ENCODE measurements around the gene DLGAP1.

The DLGAP1 gene

DNA sequence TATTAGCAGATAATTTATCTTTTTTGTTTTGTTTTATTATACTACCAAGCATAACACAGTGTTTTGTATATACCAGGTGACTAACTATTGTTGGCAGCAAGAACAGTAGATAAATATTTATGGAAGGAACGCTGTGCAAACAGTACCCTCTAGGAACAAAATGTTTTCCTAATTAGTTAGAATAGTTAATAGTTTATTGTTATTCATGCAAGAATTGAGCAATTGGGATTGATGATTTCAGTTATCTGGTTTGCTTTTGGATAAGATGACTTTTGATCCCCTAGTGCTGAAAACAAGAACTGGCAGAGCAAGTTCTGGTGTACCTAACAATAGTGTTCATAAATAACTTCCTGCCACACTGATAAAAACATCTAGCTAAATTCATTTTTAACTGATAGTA lies 681.8 kb downstream of the DLGAP1 start:
- DNase-seq (ENCODE audit: low spot score): no peak

DNA sequence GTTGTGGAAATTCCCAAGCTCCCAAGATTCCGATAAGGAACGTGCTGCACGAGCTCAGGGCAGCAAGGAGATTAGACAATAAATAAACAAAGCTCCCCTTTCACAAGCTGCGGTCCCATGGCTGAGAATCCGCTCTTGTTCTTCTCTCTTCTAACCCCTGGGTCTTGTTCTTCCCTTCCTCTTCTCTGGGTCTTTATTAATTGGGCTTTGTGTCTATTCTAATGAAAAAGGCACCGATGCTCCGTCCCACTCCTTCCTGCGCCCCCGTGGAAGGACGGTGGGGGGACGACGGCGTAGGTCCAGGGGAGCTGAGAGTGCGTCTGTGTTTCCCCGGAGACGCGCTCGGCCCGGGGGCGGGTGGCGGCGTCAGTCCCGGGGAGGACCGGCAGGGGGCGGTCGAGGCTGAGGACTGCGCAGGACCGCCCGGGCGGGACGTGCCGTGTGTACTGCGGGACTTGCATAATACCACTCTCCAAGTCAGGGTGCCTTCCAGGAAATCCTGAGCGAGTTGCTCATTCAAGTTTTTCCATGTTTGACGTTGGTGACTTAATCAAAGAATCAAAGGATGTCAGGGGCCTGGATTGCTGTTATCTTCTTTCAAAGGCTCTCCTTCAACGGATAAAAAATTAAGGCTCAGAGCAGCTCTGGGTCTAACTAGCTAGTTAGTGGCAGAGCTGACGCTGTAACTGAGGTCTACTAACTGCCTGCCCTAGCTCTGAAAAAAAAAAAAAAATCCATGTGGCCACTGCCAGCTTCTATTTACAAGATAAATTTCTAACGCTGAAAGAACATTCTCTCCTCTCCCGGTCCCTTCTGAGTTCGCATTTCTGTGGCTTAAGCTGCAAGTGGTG lies 683.8 kb downstream of the DLGAP1 start:
- peak; percentile 65 for DNase-seq (ENCODE audit: low spot score)

DNA sequence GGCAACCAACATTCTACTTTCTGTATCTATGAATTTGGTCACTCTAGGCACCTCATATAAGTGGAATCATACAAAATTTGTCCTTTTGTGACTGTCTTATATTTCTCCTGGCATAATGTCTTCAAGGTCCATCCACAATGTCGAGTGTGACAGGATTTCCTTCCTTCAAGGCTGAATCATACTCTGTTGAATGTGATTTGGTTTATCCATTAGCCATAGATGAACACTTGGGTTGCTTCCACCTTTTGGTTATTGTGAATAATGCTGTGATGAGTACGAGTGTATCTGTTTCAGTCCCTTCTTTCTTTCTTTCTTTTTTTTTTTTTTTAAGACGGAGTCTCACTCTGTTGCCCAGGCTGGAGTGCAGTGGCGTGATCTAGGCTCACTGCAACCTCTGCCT lies 693.8 kb downstream of the DLGAP1 start:
- no peak for DNase-seq (ENCODE audit: low spot score)

DNA sequence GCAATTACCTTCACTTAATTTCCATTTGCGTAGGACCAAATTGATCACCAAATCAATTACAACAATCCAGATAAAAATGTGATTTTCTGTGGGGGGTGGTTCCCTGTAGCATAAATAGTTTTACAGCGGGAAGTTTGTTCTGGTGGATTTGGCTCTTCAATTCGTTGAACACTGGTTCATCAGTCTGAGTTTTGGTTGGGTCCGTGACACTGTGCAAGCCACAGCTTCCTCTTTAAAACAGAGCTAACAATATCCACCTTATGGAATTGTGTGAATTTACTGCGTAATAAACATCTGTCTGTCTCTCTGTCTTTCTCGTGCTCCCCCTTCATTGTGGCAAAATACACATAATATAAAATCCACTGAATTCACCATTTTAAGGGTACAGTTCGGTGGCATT lies 694.4 kb downstream of the DLGAP1 start:
- DNase-seq (ENCODE audit: low spot score): no peak

DNA sequence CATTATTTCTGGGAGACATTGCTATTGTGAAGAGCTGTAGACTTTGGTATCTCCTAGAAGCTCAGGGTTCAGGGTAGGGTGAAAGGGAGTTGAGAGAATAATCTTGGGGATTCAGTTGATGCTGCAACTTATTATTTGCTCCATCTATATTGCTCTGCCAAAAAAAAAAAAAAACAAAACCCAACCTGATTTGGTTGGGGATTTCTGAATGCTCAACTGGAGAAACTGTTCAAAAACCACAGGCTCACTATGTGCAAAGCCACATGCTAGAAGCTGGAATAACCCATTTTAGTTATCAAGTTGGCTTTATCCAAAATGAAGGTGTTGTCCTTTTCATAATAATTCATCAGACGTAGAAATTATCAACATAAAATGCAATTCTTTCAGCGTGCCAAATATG lies 696.0 kb downstream of the DLGAP1 start:
- DNase-seq (ENCODE audit: low spot score): no peak

DNA sequence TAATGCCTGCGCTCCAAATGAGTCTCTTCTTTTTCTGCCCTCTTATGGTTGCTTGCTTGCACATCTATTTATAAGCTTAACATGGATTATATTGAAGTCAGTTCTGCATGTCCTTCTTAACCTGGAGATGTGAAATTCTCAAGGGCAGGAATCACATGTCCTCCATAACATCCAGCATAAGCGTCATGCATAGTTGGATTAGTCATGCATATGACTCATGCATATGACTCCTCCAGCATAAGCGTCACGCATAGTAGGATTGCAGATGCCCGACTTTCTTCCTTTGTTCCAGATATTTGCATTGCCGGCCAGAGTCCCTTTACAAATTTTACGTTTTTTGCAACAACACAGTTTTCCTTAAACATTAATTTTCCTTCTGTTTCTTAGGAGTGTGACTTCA lies 696.6 kb downstream of the DLGAP1 start:
- no peak for DNase-seq (ENCODE audit: low spot score)

DNA sequence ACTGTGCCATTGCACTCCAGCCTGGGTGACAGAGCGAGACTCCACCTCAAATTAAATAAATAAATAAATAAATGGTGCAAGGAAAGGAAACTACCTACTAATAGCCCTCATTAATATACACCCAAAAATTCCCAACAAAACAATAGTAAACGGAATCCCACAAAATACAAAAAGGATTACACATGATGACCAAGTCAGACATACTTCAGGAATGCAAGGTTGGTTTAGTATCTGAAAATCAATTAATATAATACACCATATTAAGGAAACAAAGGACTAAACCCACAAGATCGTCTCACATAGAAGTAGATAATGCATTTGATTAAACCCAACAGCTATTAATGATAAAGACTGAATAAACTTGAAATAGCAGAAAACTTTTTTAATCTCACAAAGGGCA lies 697.7 kb downstream of the DLGAP1 start:
- DNase-seq (ENCODE audit: low spot score): no peak

DNA sequence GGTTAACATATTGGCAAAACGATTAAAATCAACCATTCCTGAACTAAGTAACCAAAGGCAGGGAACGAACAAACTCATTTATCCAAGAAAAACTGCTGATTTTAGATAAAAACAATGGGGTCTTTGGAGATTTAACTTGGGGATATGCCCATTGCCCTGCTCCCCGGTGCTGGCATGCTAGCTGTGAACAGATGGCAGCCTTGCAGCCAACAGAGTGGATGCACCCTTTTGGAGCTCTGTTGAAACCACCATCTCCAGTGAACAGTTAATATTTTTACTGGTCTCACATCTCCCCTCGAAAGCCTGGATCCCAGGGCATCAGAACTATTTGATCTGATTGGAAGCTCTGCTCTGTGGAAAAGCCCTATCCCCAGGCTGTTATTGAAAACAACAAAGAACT lies 702.0 kb downstream of the DLGAP1 start:
- no peak for DNase-seq (ENCODE audit: low spot score)

DNA sequence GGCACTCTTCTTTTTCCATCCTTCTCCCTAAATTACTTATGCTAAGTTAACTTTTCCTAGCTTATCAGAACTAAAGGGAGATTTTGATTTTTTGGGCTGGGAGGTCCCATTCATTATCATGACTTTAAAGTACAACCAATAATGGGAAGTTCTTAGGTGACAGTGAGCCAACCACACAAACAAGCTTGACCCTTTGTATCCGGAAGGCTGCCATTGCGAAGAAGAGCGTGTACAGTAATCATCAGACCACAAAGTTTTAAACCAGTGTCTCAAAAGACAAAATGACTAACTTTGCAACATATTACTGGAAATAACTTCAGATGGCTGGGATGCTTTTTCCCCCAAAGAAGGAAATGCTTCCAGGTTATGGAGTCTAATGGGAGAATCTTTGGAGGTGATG lies 707.0 kb downstream of the DLGAP1 start:
- no peak for DNase-seq (ENCODE audit: low spot score)

DNA sequence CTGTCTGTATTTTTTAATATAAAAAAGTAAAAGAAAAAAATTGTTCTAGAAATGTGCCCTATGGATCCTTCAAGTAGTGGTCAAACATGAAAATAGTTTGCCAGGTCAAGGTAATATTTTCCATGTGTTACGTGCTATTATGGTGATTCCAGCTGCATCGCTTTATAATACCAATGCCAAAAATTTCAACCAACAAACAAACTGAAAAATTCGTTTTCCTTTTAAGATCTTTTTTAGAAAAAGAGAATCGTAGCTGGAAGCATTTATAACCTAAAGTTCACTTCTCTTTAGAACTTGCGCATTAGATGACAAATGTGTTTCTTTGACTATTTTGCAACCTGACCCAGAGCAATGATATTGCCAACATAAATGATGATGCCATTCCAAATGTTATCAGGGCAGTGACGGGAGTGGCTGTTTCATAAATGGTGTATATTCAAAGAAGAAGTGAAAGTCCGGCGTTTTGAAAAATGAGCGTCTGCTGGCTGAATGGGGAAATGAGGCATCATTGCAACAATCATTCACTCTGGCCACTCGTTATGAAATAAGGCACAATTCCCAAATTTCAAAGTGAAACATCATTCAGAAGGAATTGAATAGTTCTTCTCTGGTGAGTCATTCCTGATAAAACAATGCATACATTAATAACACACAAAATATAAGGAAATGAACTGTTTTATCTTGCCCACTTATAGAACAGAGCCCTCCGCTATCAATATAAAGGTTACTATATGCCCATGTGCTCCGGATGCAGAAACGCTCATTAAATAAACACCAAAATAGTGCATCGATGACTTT lies 707.7 kb downstream of the DLGAP1 start:
- no peak for DNase-seq (ENCODE audit: low spot score)

DNA sequence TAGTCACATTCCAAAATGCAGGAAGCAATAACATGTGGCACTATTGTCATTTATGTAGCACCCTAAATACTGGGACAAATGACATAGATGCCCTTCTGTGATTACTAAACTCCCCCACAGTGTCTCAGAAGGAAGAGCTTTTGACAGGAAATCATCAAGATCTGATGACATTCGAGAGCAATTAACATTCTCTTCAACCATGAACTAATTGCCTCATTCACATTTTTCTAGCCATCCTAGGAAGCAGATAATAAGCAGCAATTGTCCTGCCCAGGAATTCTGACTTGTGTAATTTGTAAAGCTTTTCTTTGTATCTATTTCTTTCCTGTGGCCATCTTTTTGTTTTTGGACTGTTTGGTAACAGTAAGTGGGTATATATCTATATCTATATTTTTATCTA lies 712.6 kb downstream of the DLGAP1 start:
- no peak for DNase-seq (ENCODE audit: low spot score)

DNA sequence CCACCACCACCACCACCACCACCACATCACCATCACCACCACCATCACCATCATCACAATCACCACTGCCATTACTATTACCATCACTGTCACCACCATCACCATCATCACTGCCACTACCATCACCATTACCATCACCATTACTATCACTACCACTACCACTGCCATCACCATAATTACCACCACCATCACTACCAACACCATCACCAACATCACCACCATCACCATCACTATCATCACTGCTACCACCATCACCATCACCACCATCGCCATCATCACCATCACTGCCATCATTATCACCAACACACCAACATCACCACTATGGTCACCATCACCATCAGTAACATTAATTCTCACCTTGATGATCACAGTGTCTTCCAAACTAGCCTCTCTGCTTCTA lies 713.8 kb downstream of the DLGAP1 start:
- DNase-seq (ENCODE audit: low spot score): no peak

DNA sequence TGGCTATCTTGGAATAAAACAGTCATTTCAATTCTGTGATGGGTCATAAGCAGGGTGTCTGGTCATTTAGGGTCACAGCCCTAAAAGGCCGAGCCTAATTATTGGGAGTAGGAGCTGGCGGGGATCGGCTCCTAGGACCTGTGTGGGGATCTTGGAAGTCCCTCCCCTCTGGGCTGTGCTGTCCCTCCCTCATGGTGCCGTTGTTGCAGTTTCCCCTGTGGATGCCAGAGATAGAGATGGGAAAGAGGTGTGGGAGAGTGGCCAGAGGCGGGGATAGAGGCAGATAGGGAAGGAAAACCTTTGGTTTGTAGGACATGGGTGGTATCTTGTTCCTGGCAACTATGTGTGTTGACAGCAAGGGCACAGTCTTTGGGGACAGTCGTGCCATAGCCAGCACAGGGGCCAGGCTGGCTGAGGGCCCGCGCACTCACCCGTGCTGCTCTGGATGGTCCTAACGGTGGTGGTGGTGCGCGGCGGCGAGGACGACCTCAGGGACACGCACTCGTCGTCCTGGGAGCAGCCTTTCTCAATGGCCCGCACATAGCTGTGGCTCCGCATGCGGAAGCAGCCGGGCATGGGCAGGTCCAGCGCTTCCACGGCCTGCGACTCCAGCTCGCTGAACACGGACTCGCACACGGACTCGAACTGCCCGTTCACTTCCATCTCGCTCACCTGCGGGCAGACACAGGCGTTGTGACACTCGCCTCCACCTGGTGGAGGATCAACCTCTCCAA lies 726.2 kb downstream of the DLGAP1 start:
- no peak for DNase-seq (ENCODE audit: low spot score)

DNA sequence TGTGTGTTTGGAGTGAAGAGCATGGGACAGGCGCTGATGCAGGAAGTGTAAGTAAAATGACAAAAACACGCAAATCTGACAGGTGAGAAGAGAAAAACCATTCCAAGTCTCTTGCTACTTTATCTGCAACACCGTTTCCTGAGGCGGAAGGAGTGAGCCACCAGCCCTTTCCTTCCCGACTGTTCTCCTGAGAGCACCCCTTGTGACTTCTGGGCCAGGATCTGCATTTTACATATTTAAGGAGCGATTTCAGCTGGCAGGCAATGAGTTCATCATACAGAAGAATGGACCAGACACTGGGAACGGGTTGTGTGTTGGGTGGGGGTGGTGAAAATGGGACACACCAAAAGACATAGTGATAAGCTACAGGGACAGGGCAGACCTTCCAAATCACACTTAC lies 727.8 kb downstream of the DLGAP1 start:
- DNase-seq (ENCODE audit: low spot score): no peak

DNA sequence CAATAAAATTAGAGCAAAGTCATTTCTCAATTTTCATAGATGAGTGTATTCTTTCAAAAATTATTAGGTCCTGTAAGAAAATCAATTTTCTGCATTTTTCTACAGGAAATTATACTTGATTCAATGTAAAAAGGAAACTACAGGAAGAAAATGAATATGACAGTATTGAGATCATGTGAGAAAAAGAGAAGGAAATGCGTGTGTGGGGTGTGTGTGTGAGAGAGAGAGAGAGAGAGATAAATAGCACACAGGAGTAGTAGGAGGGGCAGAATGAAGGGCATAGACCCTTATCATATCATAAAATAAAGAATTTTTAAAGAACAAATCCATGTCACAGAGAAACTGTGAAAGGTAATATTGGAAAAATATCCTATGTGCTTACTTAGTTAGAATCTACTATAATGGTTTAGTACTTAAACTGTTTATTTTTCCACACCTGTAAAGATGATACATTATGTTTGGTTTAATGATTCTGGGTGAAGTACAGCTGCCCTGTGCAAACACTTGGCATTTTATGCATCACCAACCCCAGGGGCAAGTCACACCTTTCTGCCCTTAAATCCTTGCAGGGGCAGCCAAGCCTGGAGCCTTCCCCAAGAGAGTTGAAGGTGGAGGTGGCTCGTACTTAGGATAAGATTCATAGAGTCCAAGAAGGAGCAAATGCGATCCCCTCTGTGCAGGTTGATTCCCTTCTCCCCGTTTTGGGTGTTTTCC lies 728.7 kb downstream of the DLGAP1 start:
- DNase-seq (ENCODE audit: low spot score): no peak

DNA sequence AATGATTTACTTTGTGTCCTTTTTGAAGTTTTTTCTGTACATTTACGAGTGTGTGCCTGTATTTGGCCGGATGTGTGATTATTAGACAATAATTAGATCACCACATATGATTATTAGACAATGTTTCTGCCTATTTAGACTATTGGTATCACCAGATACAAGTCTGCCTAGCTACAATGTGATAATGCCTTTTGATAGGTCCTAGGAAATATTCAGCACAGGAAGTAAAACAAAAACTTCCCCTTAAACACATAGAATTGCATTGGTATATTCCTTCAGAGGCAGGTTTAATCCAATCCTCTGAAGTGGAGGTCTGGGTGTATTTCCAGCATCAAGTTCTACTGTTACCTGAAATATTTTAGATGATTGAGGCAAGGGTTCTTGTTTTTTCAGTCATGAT lies 730.0 kb downstream of the DLGAP1 start:
- no peak for DNase-seq (ENCODE audit: low spot score)

DNA sequence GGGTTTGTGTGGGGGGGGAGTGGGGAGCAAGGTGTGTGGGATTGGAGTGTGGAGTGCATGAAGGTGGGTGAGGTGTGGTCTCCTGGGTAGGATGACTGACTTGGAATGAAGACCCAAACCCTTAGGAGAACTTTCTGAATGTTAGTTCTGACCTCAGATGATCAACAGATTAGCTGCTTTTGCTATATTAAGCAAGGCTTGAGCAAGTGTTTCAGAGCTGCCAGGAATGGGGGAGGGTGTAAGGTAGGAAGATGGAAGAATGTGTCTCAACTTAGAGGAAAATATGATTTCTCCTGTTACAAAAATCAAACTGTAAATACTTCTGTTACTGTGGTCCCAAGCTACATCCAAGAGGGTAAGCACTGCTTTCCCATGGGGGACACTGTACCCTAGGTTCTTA lies 731.6 kb downstream of the DLGAP1 start:
- no peak for DNase-seq (ENCODE audit: low spot score)

DNA sequence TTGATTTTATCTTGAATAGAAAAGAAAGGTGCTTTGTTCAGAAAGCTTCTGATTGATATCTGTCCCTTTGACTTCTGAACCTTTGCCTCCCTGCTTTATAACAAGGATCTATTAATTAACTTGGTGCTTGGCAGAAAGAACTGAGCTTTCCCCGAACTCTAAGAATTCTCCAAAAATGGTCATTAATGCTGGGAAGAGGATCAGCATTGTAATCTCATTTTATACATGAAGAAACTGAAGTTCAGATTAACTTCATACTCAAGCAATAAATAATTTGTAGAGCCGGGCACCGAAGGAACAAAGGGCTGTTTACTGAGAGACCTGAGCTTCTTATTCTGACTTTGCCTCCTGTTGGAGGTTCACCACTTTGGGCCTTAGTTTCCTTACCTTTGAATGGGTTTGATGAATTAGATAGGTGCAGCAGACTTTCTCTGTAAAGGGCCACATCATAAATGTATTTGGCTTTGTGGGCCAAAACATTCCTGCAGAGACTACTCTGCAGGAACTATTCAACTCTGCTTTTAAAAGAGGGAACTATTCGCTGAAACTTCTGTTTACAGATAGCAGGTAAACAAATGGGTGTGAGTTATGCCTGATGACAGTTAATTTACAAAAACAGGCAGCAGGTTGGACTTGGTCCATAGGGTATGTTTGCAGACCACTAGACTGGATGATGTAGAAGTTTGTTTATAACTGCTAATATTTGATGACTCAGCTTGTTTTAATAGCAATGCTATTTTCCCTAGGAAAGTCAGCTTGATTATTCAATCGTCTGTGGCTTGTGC lies 732.3 kb downstream of the DLGAP1 start:
- no peak for DNase-seq (ENCODE audit: low spot score)

DNA sequence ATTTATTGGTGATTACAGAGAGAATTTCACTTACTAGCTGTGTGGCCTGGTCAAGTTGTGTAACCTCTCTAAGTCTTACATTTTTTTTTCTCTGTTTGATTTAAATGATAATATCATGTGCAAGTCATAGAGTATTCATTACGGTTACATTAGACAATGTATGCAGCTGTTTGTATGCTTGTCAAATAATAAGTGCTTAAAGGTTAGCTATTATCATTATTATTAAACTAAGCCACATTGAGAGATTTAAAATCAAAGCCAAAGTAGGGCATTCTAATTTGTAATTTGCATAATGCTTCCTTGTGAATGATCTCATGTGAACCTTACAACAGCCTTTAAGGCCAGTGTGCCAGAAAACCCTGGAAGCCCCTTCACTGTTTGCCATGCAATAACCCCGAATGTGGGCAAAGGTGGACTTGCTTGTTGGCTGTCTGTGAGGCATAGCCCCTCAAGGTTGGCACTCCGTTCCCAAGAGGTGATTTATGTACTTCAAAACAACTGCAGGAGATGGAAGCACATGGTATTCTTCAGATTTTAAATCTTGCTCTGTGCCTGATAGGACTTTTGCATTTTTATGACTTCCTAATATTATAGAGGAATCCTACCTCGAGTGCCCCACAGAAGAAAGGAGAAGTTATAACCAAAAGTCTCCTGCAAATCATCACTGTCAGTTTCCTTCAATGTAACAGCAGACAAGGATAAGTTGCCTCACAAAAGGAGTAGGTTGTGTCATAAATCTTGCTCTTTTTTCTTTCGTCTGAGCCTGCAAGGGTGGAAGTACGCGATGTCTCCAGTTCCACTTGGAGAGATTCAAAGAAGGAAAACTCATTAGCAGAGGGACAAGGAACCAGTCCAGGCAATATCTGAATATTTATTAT lies 733.1 kb downstream of the DLGAP1 start:
- DNase-seq (ENCODE audit: low spot score): no peak

DNA sequence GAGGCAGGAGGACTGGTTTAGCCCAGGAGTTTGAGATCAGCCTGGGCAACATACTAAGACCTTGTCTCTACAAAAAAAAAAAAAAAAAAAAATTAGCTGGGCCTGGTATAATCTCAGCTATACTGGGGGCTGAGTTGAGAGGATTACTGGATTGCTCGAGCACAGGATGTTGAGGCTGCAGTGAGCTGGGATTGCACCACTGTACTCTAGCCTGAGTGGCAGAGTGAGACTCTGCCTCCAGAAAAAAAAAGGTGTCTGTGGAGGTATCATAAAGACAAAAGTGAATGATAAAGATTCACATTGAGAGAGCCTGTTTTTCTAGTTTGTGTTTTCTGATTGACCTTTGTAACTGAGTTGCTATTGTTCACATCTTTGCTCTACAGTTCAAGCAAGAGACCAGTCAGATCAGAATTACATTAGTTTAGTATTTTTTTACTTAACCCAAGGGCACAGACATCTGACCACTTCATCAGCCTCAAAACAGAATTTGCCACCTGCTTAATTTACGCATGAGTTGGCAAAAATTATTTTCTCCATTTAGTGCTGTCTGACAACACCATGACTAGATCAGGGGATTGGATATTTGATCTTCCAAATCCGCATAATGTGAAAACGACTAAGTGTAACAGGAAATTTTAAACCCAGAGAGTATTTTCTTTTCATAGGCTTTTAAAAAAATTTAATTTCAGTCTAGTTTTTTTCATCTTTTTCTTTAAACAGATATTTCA lies 734.1 kb downstream of the DLGAP1 start:
- DNase-seq (ENCODE audit: low spot score): no peak

Data from CD4-positive, alpha-beta T cell treated with Interleukin-2 at 100 ng/mL for 4 hours (primary cell).